Gastrocnemius medialis (tissue), 4 donors: ENCODE measurements around the gene PRRC2A. TPM values are rescaled to one million over a fixed set of nuclear protein-coding genes. Genes with fewer than 3 reads are reported as not detected.
A peak's percentile ranks its signal among the peaks of the same experiment; 100 is the strongest.

Experiments
- ATAC-seq, 2 donors: fragments of 150-250 bp; one replicate each; pipeline ENCODE4 v1.9.1; 2016
- DNase-seq, 2 donors: peaks; one replicate each; pipeline ENCODE4 v3.0.0-alpha.2; 2019
- H3K27ac ChIP-seq, 4 donors: fragments of 200-600 bp; sonication (generic); 1 replicate in 1 of 4; 2 replicates in 3 of 4; pipeline ENCODE4 v1.5.1; 2016 to 2018; ENCODE audit warnings: mild to moderate bottlenecking in 2 of 4, moderate library complexity in 1 of 4
- H3K27me3 ChIP-seq, 3 donors: fragments of 200-600 bp; sonication (generic) in 2 of 3; 1 replicate in 1 of 3; 2 replicates in 2 of 3; pipeline versions ENCODE4 v1.5.1 to v1.6.0; 2016 to 2019; ENCODE audit warnings: mild to moderate bottlenecking in 1 of 3, moderate library complexity in 1 of 3
- H3K36me3 ChIP-seq, 2 donors: fragments of 200-600 bp; sonication (generic) in 1 of 2; one replicate each; pipeline ENCODE4 v1.5.1; 2017 to 2018
- H3K4me1 ChIP-seq, 2 donors: fragments of 200-600 bp; sonication (generic) in 1 of 2; one replicate each; pipeline ENCODE4 v1.5.1; 2016 to 2017; ENCODE audit warnings: mild to moderate bottlenecking in 2 of 2
- H3K4me3 ChIP-seq, 4 donors: fragments of 200-600 bp; sonication (generic) in 3 of 4; 1 replicate in 1 of 4; 2 replicates in 3 of 4; pipeline ENCODE4 v1.5.1; 2016 to 2019; ENCODE audit warnings: mild to moderate bottlenecking in 2 of 4
- H3K9me3 ChIP-seq, 3 donors: fragments of 200-600 bp; sonication (generic) in 2 of 3; 1 replicate in 1 of 3; 2 replicates in 2 of 3; pipeline ENCODE4 v1.5.1; 2016 to 2019
- CTCF ChIP-seq, 5 experiments: fragments of 450-650 bp in 3 of 5; fragments of 200-600 bp in 2 of 5; sonication (generic) in 2 of 5; IDR thresholded peaks in 4 of 5; conservative IDR thresholded peaks in 1 of 5; 1 replicate in 4 of 5; 2 replicates in 1 of 5; pipeline ENCODE4 v1.5.1; 2016 to 2019; ENCODE audit warnings: antibody characterized with exemption in 5 of 5, mild to moderate bottlenecking in 3 of 5, moderate library complexity in 3 of 5
- POLR2A ChIP-seq, 2 donors: fragments of 450-650 bp; IDR thresholded peaks; one replicate each; pipeline ENCODE4 v1.6.1; 2017; ENCODE audit warnings: antibody characterized with exemption in 2 of 2, mild to moderate bottlenecking in 2 of 2, moderate library complexity in 2 of 2
- in situ Hi-C, 4 donors: fragments of 200-750 bp; cut with MboI; loops; one replicate each; pipeline versions ENCODE4 v1.15.0 to v1.8.0; 2017; ENCODE audit warnings: low sequenced_read_pairs in 4 of 4
- intact Hi-C: fragments of 100-400 bp; cut with DNase I; formaldehyde crosslinking; loops from one replicate; pipeline ENCODE4 v1.15.1; 2023; ENCODE audit warnings: low total_unique reads
- total RNA-seq, 4 donors: library from RNA; depleted of rRNA; stranded (reverse); fragments of >200 nt; gene quantifications; one replicate each; pipeline versions ENCODE4 v1.1.0 to v1.2.3, GENCODE V29; 2016

Gene PRRC2A
- total RNA-seq, 4 donors from 2014 or later = 38.9 to 67.7 (median 52.0) TPM

- Histone ChIP-seq H3K27me3 (no peaks in the 10 kb centered on the region), H3K4me1 (peaks cover 40% of the 10 kb centered on the region in 2 donors), H3K4me3 (no peak within 1 kb of the TSS), H3K36me3 (peaks cover 0 to 6% of the 10 kb centered on the region in 2 donors), H3K9me3 (no peaks in the 10 kb centered on the region), H3K27ac (no peak within 1 kb of the TSS)
- intact Hi-C loops = no loop called here
- in situ Hi-C loops = loop anchor here in 2 of 4 donors (25.0 kb wide), 2 partner anchors 307 to 532 kb away; partner anchors contain the start of genes AGER (in 2 of the 2), AGPAT1 (in 2 of the 2), GPSM3 (in 2 of the 2) and PBX2 (in 2 of the 2)
- DNase-seq = no peak
- no peak for ATAC-seq
- no peak for TF ChIP-seq POLR2A (IDR thresholded peaks at IDR 0.05)
- TF ChIP-seq CTCF (IDR thresholded peaks at IDR 0.05 in 4 of 5, conservative IDR thresholded peaks at IDR 0.05 in 1 of 5) = no peak
Observed at GRCh38 chr6:31655349-31656237, 35.1 kb downstream of the PRRC2A start, which contains the start of gene APOM. Gene APOM, plus strand, starts transcription at chr6:31655894. Its CDS starts 73 bp downstream, at chr6:31655967.

- no peak for TF ChIP-seq CTCF (IDR thresholded peaks at IDR 0.05 in 4 of 5, conservative IDR thresholded peaks at IDR 0.05 in 1 of 5)
- no peak for TF ChIP-seq POLR2A (IDR thresholded peaks at IDR 0.05)
- Histone ChIP-seq H3K27ac (no peak overlapping the region), H3K36me3 (peaks cover 0 to 5% of the 10 kb centered on the region in 2 donors), H3K27me3 (no peaks in the 10 kb centered on the region), H3K4me3 (no peak overlapping the region), H3K9me3 (no peaks in the 10 kb centered on the region), H3K4me1 (peaks cover 29 to 30% of the 10 kb centered on the region in 2 donors)
- no peak for DNase-seq
- no peak for ATAC-seq
- in situ Hi-C loops = loop anchor here in 2 of 4 donors (25.0 kb wide), 2 partner anchors 305 to 530 kb away; partner anchors contain the start of genes AGER (in 2 of the 2), AGPAT1 (in 2 of the 2), GPSM3 (in 2 of the 2) and PBX2 (in 2 of the 2)
- intact Hi-C loops = no loop called here
Observed at GRCh38 chr6:31657406-31658157, 37.1 kb downstream of the PRRC2A start.

- Histone ChIP-seq H3K4me3 (no peak overlapping the region), H3K27me3 (no peaks in the 10 kb centered on the region), H3K4me1 (peaks cover 29 to 36% of the 10 kb centered on the region in 2 donors), H3K36me3 (peaks cover 0 to 8% of the 10 kb centered on the region in 2 donors), H3K27ac (peak overlapping the region in 1 of 4 donors; percentile 100), H3K9me3 (no peaks in the 10 kb centered on the region)
- DNase-seq (no peak), ATAC-seq (no peak)
- in situ Hi-C loops = loop anchor here in 2 of 4 donors (25.0 kb wide), 2 partner anchors 304 to 529 kb away; partner anchors contain the start of genes AGER (in 2 of the 2), AGPAT1 (in 2 of the 2), GPSM3 (in 2 of the 2) and PBX2 (in 2 of the 2)
- intact Hi-C loops = no loop called here
- no peak for TF ChIP-seq CTCF (IDR thresholded peaks at IDR 0.05 in 4 of 5, conservative IDR thresholded peaks at IDR 0.05 in 1 of 5)
- no peak for TF ChIP-seq POLR2A (IDR thresholded peaks at IDR 0.05)
Observed at GRCh38 chr6:31658158-31658688, 37.7 kb downstream of the PRRC2A start.

- Histone ChIP-seq H3K27me3 (no peaks in the 10 kb centered on the region), H3K4me3 (peak overlapping the region; percentile 58 to 82 (median 76)), H3K27ac (peak overlapping the region; percentile 80 to 100 (median 87)), H3K9me3 (no peaks in the 10 kb centered on the region), H3K36me3 (peaks cover 0 to 14% of the 10 kb centered on the region in 2 donors), H3K4me1 (peaks cover 30 to 38% of the 10 kb centered on the region in 2 donors)
- TF ChIP-seq CTCF (IDR thresholded peaks at IDR 0.05 in 4 of 5, conservative IDR thresholded peaks at IDR 0.05 in 1 of 5) = no peak
- TF ChIP-seq POLR2A (IDR thresholded peaks at IDR 0.05) = no peak
- in situ Hi-C loops = loop anchor here in 2 of 4 donors (25.0 kb wide), 2 partner anchors 303 to 528 kb away; partner anchors contain the start of genes AGER (in 2 of the 2), AGPAT1 (in 2 of the 2), GPSM3 (in 2 of the 2) and PBX2 (in 2 of the 2)
- ATAC-seq (no peak), DNase-seq (no peak)
- intact Hi-C loops = no loop called here
Observed at GRCh38 chr6:31658983-31659648, 38.6 kb downstream of the PRRC2A start.
